Activated CD8-positive, alpha-beta memory T cell treated with anti-CD3 and anti-CD28 coated beads, Interleukin-2, amount 50 U/mL, for 4 hours (primary cell): ENCODE data around the gene HEXD.

Source experiments
- DNase-seq: peaks from one replicate; pipeline ENCODE4 v3.0.0-alpha.2; 2020

The HEXD gene

DNA sequence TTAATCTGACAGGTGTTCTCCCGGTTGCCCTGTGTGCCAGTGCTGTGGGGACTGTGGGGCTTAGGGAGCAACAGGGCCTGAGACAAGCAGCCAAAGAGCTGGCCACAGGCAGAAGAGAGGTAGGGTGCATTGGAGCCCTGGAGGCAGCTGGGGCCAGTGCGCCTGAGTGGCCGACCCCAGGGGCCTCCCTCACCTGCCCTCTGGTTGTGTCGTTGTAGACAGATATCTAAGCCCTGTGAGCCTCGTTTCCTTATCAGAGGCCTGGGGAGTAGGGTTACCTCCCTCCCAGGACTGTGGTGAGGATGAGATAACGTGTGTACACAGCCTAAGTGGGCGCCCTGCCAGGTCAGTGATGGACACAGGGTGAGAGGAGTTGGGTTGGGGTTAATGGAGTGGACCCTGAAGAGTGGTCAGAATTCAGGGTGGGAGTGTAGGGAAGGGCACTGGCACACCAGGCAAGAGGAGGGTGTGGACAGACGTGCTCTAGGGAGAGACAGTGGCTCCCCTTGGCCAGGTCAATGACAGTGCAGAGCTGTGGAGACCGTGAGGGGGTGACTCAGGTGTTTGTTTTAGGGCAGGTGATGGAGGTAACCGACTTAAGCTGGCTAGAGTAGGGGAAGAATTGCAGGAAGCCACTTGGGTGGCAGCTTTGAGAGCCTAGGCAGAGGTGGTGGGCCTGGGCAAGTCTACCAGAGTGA is 43.8 kb downstream of the HEXD start:
- DNase-seq: no peak

DNA sequence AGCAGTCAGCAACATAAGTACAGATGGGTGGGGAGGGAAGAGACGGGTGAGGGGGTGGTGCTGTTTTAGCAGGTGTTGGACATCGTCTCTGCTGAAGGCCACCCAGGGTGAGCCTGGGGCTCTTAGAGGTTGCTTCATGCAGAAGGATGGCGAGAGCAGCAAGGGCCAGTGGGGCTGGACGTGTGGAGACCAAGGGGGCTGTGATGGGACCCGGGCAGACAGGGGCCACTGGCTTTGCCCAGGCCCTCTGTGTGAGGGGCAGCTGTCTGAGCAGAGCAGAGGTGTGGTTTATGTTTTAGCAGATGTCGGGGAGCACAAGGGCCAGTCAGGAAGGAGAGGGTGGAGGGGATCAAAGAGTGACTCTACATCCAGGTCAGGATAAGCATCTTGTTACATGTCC is 45.2 kb downstream of the HEXD start:
- DNase-seq: no peak

DNA sequence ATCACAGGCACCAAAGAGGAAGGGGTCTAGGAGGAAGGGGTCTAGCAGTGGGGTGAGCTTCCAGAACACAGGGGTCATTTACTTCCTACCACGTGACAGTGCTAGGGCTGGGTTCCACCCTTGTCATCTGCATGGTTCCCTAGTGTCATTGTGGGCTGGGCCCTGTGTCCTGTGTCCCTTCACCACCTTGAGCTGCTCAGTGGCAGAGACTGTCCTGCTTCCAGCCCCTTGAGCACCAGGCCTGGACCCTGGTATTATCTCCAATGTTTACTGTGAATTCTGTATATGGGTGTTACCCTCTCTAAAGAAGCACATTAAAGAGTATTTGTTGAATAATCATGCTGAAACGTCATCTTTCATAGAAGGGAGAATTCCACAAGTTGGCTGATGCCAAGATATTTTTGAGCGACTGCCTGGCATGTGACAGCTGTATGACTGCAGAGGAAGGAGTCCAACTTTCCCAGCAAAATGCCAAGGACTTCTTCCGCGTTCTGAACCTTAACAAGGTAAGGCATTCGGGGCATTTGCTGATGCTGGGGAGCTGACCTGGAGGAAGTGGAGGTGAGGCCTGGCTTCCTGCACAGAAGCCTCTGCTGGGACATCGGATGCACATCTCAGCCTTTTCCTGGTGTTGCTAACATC is 45.9 kb downstream of the HEXD start:
- DNase-seq: no peak

DNA sequence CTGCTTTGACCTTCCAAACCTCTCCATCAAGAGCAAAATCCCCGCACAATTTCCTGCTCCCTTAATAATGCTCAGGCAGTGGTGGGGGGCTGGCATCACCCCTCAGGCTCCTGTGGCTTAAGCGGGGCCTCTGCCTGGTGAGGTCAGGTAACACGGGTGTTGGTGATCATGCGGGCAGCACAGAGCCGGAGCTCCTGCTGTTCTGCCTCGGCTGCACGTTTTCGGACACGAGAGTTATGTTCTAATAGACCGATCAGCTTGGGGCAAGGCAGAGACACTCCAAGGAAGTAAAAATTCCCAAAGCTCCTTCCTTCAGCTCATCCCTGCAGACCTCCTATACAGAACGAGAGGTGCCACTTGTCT is 46.4 kb downstream of the HEXD start:
- no peak for DNase-seq

DNA sequence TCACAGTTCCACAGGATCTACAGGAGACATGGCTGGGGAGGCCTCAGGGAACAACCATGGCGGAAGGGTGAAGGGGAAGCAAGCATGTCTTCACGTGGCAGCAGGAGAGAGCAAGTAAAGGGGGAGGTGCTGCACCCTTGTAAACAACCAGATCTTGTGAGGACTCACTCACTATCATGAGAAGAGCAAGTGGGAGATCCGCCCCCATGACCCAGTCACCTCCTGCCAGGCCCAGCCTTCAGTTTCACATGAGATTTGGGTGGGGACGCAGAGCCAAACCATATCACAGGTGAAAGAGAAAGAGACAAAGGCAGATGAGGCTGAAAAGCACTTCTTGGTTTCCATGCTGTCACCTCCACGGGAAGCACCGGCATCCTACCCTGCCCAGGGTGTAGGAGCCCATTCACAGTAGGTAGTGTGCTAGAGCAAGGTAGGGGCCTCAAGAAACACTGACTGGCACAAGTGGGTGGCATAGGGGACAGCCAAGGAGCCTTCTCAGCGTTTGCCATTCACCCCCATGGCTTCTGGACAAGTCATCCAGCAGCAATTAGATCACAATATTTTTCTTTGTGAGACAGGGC is 47.0 kb downstream of the HEXD start:
- DNase-seq: no peak

DNA sequence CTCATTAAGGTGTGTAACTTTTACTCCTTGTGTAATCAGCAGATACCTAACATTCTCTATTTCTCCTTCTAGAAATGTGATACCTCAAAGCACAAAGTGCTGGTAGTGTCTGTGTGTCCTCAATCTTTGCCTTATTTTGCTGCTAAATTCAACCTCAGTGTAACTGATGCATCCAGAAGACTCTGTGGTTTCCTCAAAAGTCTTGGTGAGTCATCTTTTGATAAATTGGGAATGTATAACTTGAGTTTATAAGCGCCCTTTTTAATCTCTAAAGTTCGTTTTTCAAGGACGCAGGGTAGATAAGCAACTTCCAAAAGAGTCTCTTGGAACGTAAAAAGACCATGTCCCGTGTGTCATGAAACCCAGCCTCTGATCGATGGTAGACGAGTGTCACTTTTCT is 50.5 kb downstream of the HEXD start:
- DNase-seq: no peak

DNA sequence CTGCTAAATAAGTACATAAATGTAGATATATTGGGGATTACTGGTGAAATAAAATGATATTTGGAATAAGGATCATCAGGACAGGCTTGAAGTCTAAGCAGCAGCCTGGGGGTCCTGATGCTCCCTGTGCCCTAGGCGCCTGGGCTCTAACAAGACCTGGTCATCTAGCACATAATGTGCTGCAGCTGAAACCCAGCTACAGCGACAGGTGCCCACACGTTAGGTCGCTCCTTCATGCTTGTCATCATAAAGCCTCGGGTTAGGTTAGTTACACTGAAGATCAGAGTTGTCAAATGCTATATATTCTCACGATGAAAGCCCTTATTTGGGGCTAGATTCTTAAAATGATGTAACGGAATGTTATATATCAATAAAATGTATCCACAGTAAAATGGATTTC is 51.9 kb downstream of the HEXD start:
- DNase-seq: no peak

DNA sequence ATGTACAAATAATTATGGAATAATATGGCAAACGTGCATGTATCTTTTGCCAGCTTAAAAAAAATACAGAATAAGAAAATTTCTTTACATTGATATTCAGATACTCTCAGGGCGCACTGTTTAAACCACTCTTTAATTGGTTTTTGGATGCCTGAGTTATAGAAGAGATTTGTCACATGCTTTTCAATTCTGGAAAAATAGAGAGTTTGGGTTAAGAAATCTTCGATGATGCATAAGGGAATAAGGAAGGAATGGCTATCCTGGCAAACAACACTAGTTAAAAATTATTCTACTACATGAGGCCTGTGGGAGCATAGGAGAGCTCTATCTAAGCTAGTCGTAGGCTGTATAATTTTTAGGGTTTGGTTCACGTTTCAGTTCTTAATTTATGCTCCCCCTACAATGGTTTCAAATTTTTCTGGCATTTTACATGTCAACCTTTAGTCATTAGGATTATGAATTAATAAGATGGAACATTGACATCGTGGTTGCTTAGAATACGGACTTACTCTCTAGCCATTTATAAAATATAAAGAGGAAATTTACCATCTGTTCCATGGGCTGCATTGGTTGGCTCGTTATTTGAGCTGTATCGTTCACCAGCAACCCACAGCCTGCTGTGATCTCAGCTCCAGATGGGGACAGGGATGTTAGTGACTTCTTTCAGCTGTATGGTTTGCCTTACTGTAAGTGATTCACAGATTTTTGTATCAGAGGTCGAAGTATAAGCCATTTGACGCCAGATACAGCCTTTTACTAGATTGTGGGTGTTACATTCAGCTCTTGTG is 56.3 kb downstream of the HEXD start:
- no peak for DNase-seq

DNA sequence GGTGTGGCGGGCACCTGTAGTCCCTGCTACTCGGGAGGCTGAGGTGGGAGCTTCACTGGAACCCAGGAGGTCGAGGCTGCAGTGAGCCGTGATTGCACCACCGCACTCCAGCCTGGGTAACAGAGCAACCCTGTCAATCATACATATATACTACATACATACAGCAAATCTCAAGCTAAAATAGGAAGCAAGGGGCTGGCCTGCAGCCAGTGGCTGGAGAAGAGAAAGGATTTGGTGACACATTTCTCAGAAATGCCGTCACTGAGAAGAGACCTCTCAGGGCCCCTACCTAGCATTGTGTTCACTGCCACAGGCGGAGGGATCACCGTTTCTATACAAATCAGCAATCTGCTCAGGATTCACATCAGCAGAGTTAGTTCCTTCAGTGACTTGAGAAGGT is 57.3 kb downstream of the HEXD start:
- DNase-seq: no peak

DNA sequence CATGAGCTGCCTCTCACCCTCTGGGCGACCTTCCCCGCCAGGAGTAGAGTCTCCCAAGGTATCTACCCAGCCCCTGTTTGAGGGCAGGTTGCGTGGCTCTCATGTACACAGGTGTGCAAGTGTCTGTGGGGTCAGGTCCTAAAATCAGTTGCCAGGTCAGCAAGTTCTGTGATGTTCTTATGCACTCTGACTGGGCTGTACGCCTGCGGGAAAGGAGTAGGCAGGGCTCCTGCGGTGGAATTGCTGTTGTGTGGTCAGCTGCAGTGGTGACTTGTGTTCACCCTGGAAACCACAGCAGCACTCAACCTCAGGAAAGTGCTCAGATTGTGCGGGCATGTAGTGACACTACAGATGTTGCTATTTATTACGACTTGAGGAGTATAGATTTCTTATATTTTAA is 59.8 kb downstream of the HEXD start:
- no peak for DNase-seq

DNA sequence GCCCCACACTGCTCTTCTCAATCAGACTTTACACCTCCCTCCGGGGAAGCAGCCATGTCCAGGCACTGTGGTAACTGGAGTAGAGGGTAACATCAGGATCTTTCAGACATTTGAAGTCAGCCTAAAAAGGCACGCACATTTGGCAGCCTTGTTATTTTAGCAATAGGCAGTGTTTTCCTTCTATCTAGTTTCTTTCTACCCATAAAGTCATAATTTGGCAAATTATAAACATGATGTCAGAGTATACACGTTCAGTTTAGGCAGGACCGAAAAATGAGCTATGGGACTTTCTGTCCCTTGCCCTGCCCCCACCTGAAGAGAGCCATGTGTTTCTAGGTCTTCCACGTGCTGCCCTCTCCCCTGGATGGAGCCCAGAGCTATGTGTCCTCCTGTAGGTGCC is 61.5 kb downstream of the HEXD start:
- DNase-seq: no peak

DNA sequence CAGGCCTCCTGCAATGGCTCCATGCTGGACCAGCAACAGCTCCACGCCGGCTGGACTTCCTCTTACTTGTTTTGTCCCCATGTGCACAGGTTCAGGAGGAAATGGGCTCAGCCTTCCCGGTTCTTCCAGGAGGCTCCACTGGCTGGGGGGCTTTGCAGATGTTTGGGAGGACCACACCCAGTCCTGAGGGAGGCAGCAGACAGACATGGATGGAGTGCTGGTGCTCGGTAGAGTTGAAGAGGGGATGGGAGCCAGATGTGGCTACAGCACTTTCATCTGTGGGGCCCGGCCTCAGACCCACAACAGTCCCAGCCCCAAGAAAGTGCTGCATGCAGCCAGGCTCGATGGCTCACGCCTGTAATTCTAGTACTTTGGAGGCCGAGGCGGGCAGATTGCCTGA is 62.2 kb downstream of the HEXD start:
- no peak for DNase-seq

DNA sequence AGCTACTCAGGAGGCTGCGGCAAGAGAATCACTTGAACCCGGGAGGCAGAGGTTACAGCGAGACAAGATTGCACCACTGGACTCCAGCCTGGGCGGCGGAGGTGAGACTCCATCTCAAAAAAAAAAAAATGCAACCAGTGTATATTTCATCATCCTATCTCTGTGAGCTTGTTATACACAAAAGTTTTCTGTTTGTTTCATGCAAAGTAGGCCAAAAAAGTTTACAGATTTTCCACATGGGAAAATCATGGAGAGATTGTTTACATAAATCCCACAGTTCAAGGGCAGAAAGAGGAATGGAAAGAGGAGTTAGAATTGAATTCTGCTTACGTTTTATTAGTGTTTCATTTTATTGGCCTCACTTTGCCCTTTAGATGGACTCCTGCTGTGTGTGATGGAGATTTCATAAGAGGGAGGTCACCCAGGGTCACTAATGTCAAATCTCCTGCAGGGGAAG is 65.1 kb downstream of the HEXD start:
- no peak for DNase-seq

DNA sequence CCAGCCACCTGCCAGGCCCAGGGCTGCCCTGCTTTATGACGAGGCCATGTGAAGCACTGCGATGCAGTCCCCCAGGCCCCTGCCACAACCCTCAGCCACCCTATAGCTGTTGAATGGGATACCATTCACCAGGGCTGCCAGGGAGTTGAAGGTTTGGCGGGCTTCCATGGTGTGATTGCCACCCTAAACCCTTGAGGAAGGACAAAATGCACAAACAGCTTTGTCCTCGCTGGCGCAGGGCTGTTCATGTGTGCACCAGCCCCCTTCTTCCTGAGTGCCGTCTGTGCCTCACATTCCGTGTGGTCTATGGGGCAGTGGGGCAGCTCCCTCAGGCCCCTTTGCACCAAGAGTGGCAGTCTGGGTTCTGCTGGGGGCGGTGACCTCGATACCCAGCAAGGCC is 65.7 kb downstream of the HEXD start:
- DNase-seq: no peak

DNA sequence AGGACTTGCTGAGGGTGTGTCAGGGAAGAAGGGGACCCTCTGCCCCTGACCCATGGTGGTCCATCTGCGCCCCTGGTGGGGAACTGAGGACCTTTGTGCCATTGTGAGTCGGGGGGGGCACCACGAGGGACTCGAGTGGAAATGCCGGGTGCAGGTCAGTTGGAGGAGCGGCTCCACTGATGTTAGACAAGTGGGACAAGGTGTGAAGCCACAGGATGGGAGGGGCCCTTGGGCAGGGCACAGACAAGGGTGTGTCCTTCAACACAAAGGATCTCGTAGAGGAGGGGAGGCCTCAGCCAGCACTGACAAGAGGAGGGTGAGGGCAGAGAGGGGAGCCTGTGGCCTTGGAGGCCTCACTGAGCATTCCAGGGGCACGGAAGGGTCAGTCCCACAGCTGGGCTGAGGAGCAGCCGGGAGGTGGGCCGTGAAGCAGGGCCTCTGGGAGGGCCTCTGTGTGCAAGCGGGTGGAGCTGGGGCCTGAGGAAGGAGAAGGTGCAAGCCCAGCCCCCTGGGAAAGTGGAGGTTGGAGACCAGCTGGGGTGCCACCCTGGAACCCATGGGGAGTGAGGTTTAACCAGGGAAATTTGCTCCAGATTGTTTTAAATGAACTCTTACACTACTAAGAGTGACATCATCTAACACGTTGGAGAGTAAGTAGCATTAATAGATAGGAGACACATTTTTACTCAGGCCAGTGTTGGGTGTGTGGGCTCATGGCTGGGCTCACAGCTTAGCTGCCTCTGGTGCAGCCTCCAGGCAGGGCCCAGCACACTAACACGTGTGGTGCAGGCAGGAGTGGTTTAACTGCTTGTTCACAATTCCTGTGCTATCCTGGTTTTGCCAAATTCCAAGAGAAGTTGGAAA is 68.3 kb downstream of the HEXD start:
- no peak for DNase-seq

DNA sequence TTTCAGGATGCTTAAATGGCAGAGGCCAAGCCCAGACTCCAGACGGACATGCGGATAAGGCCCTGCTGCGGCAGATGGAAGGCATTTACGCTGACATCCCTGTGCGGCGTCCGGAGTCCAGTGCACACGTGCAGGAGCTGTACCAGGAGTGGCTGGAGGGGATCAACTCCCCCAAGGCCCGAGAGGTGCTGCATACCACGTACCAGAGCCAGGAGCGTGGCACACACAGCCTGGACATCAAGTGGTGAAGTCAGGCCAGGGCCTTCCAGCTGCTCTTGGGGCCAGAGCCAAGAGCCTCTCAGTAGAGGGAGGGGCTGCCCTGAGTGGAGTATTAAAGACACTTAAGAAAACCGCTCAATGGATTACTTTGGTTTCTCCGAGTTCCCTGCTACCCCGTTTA is 69.8 kb downstream of the HEXD start:
- DNase-seq: no peak

DNA sequence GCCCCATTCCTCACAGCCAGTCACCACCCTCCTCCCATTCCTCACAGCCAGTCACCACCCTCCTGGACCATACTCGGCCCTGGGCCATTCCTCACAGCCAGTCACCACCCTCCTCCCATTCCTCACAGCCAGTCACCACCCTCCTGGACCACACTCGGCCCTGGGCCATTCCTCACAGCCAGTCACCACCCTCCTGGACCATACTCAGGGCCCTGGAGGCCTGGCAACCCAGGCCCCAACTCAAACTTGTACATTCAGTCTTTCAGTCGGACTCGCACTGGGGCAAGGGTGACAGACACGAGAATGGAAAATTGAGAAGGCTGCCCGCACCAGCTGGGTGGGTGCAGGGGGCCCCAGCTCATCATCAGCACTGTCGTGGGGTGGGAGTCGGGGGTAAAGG is 71.0 kb downstream of the HEXD start:
- no peak for DNase-seq

DNA sequence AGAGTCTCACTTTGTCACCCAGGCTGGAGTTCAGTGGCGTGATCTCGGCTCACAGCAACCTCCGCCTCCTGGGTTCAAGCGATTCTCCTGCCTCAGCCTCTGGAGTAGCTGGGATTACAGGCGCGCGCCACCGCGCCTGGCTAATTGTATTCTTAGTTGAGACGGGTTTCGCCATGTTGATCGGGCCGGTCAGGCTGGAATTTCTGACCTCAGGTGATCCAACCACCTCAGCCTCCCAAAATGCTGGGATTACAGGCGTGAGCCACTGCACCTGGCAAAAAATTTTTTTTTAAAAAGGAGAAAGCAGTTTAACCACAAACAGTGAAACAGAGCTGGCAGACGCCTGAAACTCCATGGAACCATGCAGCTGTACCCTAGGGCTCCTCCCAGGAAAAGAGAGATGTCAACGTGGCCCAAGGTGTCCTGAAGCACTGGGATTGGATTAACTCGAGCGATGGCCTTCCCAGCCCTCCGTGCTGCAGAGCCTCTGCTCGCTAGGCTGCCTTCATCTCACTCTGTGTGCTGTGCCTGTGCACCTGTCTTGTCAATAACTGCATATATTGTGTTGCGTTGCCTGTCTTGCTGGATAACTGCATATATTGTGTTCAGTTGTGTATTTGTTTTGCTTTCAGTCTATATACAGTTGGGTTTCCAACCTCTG is 71.8 kb downstream of the HEXD start:
- DNase-seq: no peak

DNA sequence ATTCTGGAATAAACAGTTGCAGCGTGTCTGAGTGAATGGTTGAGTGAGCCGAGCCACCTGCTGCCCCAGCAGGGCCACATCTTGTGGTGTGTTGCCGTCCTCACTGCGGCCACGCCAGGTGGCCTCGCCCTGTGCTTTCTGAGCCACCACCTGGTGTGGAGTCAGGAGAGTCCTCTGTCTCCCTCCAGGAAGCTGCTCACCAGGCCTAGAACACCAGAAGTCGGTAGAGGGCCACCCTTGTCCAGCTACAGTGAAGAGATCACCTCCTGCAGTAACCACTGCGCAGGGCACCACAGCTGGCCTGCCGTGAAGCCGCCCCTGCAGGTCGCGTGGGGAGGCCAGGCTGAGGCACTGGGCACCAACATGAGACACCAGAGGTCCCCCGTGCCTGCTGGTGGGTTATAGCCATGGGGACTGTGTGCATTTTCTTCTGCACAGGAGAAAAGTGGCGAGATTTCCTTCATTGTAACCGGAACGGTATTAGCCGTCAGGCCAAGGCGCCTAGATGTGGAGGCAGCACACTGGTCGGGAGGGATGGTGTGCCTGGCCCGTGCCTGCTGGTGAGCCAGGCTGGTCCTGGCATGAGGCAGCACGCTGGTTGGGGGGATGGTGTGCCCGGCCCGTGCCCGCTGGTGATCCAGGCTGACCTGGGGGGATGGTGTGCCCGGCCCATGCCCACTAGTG is 72.5 kb downstream of the HEXD start:
- no peak for DNase-seq

DNA sequence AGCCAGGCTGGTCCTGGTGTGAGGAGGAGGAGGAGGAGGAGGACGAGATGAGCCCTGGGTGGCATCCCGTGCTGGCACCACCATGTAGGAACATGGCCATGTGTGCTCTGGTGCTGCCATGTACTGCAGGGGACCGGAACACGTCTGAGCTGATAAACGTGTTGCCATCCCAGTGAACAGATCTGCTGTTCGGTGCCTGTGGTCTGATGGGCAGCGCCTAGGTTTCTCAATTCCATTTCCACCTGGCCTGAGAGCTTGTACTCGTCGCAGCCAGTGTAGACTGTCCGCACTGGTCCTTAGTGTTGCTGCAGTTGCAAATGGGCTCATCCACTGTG is 73.0 kb downstream of the HEXD start:
- no peak for DNase-seq

DNA sequence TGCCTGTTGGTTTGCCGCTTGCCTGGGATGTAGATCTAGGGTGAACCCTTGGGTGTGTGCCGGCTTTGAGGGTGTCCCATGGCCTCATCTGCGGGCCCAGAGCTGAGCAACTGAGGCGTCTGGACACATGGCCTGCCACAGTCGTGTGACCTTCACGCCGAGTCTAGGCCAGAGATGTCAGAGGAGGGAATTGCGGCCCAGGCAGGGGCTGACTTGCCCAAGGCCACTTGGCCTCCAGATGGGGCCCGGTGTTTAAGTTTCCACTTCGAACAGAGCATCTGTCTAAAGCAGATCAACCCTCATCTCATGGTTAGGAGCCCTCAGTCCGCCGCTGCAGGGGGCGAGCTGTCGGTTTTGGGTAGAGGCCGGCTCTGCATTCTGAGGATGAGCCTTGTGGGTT is 73.4 kb downstream of the HEXD start:
- no peak for DNase-seq
